ENCODE results near the gene CAB39L. TPM values are rescaled to one million over a fixed set of nuclear protein-coding genes. Genes with fewer than 3 reads are reported as not detected.
A peak's percentile ranks its signal among the peaks of the same experiment; 100 is the strongest.

Gene CAB39L
- total and polyA plus RNA-seq, 4 donors, result 1.8 to 5.1 (median 2.1) TPM

DNA sequence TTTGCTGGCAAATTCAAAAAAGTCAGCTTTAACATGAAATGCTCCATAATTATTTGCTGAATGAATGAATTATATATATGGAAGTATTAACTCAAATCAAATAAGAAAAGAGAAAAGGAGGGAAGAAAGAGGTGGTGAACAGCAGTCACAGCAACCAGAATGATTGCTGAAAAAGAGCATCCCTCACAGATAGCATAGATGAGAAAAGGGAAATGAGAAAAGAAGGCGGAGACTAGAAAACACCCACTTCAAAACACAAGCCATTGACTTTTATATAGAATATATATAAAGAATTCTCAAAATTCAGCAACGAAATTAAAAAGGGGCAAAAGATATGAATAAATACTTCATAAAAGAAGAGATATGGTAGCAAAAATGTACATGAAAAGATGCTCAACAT lies 75.2 kb downstream of the CAB39L start:
- no peak for DNase-seq (ENCODE audit: low spot score)
- 84% methylated on average over 2 of the region's 2 CpGs for WGBS
- Histone ChIP-seq H3K27ac (ENCODE audit: low read depth in 1 of 2, low read length in 2 of 2) (no peak overlapping the region), H3K36me3 (ENCODE audit: control insufficient read depth in 4 of 4, insufficient read depth in 3 of 4, low read depth in 1 of 4, low read length in 3 of 4) (no peaks in the 10 kb centered on the region), H3K4me3 (ENCODE audit: low read depth in 1 of 3, low read length in 3 of 3) (no peak overlapping the region), H3K9me3 (ENCODE audit: control insufficient read depth in 4 of 4, low read length in 3 of 4) (no peaks in the 10 kb centered on the region), H3K9ac (ENCODE audit: low read depth in 1 of 2, low read length in 2 of 2) (no peak overlapping the region), H3K4me1 (ENCODE audit: control insufficient read depth in 4 of 4, insufficient read depth in 4 of 4, low read length in 3 of 4) (no peaks in the 10 kb centered on the region), H3K27me3 (ENCODE audit: control insufficient read depth in 4 of 4, insufficient read depth in 4 of 4, low read length in 3 of 4) (no peaks in the 10 kb centered on the region)
- TF ChIP-seq RAD21 (IDR thresholded peaks at IDR 0.05) (no peak), EGR1 (IDR thresholded peaks at IDR 0.05; ENCODE audit: low read depth in 2 of 2) (no peak), GABPA (IDR thresholded peaks at IDR 0.05 in 1 of 2, conservative IDR thresholded peaks at IDR 0.05 in 1 of 2) (no peak)
- TF ChIP-seq, protein P1, sequence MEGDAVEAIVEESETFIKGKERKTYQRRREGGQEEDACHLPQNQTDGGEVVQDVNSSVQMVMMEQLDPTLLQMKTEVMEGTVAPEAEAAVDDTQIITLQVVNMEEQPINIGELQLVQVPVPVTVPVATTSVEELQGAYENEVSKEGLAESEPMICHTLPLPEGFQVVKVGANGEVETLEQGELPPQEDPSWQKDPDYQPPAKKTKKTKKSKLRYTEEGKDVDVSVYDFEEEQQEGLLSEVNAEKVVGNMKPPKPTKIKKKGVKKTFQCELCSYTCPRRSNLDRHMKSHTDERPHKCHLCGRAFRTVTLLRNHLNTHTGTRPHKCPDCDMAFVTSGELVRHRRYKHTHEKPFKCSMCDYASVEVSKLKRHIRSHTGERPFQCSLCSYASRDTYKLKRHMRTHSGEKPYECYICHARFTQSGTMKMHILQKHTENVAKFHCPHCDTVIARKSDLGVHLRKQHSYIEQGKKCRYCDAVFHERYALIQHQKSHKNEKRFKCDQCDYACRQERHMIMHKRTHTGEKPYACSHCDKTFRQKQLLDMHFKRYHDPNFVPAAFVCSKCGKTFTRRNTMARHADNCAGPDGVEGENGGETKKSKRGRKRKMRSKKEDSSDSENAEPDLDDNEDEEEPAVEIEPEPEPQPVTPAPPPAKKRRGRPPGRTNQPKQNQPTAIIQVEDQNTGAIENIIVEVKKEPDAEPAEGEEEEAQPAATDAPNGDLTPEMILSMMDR (IDR thresholded peaks at IDR 0.05; ENCODE audit: low read depth, low read length, missing input control), result no peak

DNA sequence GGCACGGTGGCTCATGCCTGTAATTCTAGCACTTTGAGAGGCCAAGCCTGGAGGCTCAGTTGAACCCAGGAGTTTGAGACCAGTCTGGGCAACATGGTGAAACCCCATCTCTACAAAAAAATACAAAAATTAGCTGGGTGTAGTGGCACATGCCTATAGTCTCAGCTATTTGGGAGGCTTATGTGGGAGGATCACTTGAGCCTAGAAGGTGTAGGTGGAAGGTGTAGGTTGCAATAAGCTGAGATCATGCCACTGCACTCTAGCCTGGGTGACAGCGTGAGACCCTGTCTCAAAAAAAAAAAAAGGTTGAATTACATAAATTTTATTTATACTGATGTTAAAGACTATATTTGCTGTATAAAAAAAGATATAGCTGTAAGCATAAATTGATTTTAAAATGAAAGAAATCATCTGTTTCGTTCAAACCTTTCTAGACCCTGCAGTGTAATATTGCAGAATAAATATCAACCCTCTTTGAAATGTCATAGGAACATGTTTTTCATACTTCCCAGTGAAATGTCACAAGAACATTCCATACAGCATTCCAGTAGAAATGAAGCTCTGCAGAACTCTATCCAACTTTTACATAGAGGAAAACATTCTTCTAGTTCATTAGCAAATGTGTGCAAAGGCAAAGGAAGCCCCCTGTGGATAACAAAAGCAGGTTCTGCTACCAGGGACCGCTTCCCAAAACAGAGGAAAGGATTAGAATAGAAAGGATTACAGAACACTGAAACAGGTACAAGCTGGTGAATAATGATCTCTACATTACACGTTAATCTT lies 76.0 kb downstream of the CAB39L start:
- H3K27ac ChIP-seq (ENCODE audit: low read depth in 1 of 2, low read length in 2 of 2), result no peak overlapping the region
- H3K36me3 ChIP-seq (ENCODE audit: control insufficient read depth in 4 of 4, insufficient read depth in 3 of 4, low read depth in 1 of 4, low read length in 3 of 4), result no peaks in the 10 kb centered on the region
- H3K4me3 ChIP-seq (ENCODE audit: low read depth in 1 of 3, low read length in 3 of 3), result no peak overlapping the region
- H3K27me3 ChIP-seq (ENCODE audit: control insufficient read depth in 4 of 4, insufficient read depth in 4 of 4, low read length in 3 of 4), result no peaks in the 10 kb centered on the region
- H3K9ac ChIP-seq (ENCODE audit: low read depth in 1 of 2, low read length in 2 of 2), result no peak overlapping the region
- no peak for TF ChIP-seq FOXA2 (IDR thresholded peaks at IDR 0.05)
- TF ChIP-seq, protein P2, sequence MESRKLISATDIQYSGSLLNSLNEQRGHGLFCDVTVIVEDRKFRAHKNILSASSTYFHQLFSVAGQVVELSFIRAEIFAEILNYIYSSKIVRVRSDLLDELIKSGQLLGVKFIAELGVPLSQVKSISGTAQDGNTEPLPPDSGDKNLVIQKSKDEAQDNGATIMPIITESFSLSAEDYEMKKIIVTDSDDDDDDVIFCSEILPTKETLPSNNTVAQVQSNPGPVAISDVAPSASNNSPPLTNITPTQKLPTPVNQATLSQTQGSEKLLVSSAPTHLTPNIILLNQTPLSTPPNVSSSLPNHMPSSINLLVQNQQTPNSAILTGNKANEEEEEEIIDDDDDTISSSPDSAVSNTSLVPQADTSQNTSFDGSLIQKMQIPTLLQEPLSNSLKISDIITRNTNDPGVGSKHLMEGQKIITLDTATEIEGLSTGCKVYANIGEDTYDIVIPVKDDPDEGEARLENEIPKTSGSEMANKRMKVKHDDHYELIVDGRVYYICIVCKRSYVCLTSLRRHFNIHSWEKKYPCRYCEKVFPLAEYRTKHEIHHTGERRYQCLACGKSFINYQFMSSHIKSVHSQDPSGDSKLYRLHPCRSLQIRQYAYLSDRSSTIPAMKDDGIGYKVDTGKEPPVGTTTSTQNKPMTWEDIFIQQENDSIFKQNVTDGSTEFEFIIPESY (IDR thresholded peaks at IDR 0.05), result no peak
- no peak for TF ChIP-seq TAF1 (conservative IDR thresholded peaks at IDR 0.05)
- TF ChIP-seq HNF4A (conservative IDR thresholded peaks at IDR 0.05), result no peak
- TF ChIP-seq RAD21 (IDR thresholded peaks at IDR 0.05), result peak in 1 of 2 donors; percentile 19
- no peak for TF ChIP-seq YY1 (IDR thresholded peaks at IDR 0.05)
- DNase-seq (ENCODE audit: low spot score), result no peak
- no peaks in the 10 kb centered on the region for H3K4me1 ChIP-seq (ENCODE audit: control insufficient read depth in 4 of 4, insufficient read depth in 4 of 4, low read length in 3 of 4)
- H3K9me3 ChIP-seq (ENCODE audit: control insufficient read depth in 4 of 4, low read length in 3 of 4), result peaks cover 0 to 1% (median 0%) of the 10 kb centered on the region in 4 donors
- WGBS, result 75% methylated on average over 5 of the region's 5 CpGs

DNA sequence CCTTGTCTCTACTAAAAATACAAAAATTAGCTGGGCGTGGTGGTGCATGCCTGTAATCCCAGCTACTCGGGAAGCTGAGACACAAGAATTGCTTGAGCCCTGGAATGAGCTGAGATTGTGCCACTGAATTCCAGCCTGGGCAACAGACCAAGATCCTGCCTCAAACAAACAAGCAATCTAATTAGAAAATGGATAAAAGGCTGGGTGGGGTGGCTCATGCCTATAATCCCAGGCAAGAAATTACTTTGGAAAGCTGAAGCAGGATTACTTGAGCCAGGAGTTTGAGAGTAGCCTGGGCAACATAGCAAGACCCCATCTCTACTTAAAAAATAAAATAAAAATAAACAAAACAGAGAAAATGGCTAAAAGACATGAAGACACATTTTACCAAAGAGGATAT lies 77.0 kb downstream of the CAB39L start:
- no peak for DNase-seq (ENCODE audit: low spot score)
- no peak overlapping the region for H3K27ac ChIP-seq (ENCODE audit: low read depth in 1 of 2, low read length in 2 of 2)
- WGBS, result 77% methylated on average over 2 of the region's 2 CpGs
- H3K36me3 ChIP-seq (ENCODE audit: control insufficient read depth in 4 of 4, insufficient read depth in 3 of 4, low read depth in 1 of 4, low read length in 3 of 4), result no peaks in the 10 kb centered on the region
- H3K4me1 ChIP-seq (ENCODE audit: control insufficient read depth in 4 of 4, insufficient read depth in 4 of 4, low read length in 3 of 4), result no peaks in the 10 kb centered on the region
- H3K9ac ChIP-seq (ENCODE audit: low read depth in 1 of 2, low read length in 2 of 2), result no peak overlapping the region
- no peak overlapping the region for H3K4me3 ChIP-seq (ENCODE audit: low read depth in 1 of 3, low read length in 3 of 3)
- peaks cover 0 to 1% (median 0%) of the 10 kb centered on the region in 4 donors for H3K9me3 ChIP-seq (ENCODE audit: control insufficient read depth in 4 of 4, low read length in 3 of 4)
- TF ChIP-seq NR2F2 (IDR thresholded peaks at IDR 0.05) (no peak), YY1 (IDR thresholded peaks at IDR 0.05) (no peak), FOXA2 (IDR thresholded peaks at IDR 0.05) (no peak), HNF4G (IDR thresholded peaks at IDR 0.05) (no peak), GABPA (IDR thresholded peaks at IDR 0.05 in 1 of 2, conservative IDR thresholded peaks at IDR 0.05 in 1 of 2) (no peak), HNF4A (conservative IDR thresholded peaks at IDR 0.05) (no peak), EGR1 (IDR thresholded peaks at IDR 0.05; ENCODE audit: low read depth in 2 of 2) (no peak), TAF1 (conservative IDR thresholded peaks at IDR 0.05) (no peak)
- TF ChIP-seq, protein P3, sequence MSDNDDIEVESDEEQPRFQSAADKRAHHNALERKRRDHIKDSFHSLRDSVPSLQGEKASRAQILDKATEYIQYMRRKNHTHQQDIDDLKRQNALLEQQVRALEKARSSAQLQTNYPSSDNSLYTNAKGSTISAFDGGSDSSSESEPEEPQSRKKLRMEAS (IDR thresholded peaks at IDR 0.05), result no peak
- TF ChIP-seq, protein P2 (IDR thresholded peaks at IDR 0.05), result no peak
- TF ChIP-seq, protein P4, sequence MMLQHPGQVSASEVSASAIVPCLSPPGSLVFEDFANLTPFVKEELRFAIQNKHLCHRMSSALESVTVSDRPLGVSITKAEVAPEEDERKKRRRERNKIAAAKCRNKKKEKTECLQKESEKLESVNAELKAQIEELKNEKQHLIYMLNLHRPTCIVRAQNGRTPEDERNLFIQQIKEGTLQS (IDR thresholded peaks at IDR 0.05), result no peak
- no peaks in the 10 kb centered on the region for H3K27me3 ChIP-seq (ENCODE audit: control insufficient read depth in 4 of 4, insufficient read depth in 4 of 4, low read length in 3 of 4)

All from liver (tissue), 9 donors.